ENCODE results near the gene SRSF10.

The SRSF10 gene

DNA sequence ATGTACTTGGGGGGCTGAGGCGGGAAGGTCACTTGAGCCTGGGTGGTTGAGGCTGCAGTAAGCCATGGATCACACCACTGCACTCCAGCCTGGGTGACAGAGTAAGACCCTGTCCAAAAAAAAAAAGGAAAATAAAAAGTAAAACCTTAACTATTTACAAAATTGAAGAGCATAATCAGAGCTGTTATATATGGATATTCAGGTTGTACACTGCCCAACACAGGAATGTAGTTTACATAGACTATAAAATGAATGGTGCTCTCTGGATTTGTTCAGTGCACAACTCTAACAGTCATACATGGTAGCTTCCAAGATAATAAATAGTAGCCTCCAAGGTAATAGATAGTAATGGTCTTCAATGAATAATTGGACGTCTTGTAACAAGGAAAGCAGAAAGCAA, 22.6 kb upstream of the SRSF10 start:
- Histone ChIP-seq H3K4me2 (ENCODE audit: low read depth, low read length, poor library complexity, severe bottlenecking) (no peak overlapping the region), H4K20me1 (ENCODE audit: low read depth, low read length) (no peaks in the 10 kb centered on the region), H3F3A (ENCODE audit: insufficient read depth) (no peaks in the 10 kb centered on the region), H3K9me2 (replicated peaks; ENCODE audit: insufficient read depth, low read length) (no peaks in the 10 kb centered on the region), H3K36me3 (ENCODE audit: low read length) (no peaks in the 10 kb centered on the region), H3K4me3 (ENCODE audit: insufficient read depth, low read length, poor library complexity, severe bottlenecking) (no peak overlapping the region), H3K9ac (ENCODE audit: low read length) (no peak overlapping the region), H3K79me2 (ENCODE audit: insufficient read depth, low read length) (no peaks in the 10 kb centered on the region), H3K9me3 (ENCODE audit: insufficient read depth, low read length) (no peaks in the 10 kb centered on the region), H3K27me3 (ENCODE audit: low read length) (no peaks in the 10 kb centered on the region), H3K27ac (ENCODE audit: low read depth, low read length) (no peak overlapping the region), H2AFZ (ENCODE audit: low read depth, low read length, severe bottlenecking) (no peak overlapping the region)
- no peak for TF ChIP-seq EZH2phosphoT487 (conservative IDR thresholded peaks at IDR 0.05; ENCODE audit: low read length)
- TF ChIP-seq, protein P1, sequence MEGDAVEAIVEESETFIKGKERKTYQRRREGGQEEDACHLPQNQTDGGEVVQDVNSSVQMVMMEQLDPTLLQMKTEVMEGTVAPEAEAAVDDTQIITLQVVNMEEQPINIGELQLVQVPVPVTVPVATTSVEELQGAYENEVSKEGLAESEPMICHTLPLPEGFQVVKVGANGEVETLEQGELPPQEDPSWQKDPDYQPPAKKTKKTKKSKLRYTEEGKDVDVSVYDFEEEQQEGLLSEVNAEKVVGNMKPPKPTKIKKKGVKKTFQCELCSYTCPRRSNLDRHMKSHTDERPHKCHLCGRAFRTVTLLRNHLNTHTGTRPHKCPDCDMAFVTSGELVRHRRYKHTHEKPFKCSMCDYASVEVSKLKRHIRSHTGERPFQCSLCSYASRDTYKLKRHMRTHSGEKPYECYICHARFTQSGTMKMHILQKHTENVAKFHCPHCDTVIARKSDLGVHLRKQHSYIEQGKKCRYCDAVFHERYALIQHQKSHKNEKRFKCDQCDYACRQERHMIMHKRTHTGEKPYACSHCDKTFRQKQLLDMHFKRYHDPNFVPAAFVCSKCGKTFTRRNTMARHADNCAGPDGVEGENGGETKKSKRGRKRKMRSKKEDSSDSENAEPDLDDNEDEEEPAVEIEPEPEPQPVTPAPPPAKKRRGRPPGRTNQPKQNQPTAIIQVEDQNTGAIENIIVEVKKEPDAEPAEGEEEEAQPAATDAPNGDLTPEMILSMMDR (IDR thresholded peaks at IDR 0.05; ENCODE audit: insufficient read depth, low read length, poor library complexity, severe bottlenecking), result no peak

DNA sequence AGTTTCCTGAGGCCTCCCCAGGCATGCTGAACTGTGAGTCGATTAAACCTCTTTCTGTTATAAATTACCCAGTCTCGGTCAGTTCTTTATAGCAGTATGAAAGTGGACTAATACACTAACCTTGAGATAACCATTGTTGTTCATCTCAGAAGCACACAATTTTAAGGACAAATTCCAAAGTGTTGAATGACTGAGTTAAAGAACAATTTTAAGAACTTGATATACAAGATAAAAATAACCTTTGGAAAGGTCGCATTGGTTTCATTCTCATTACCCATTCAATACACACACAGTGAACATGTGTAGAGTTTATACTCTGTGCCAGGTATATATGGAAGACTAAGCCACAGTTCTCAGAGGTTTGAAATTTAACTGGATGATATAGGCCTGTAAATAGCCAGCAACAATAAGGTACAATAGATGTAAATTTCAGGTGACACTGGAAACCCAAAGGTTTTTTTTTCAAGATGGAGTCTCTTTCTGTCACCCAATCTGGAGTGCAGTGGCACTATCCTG, 19.1 kb upstream of the SRSF10 start:
- Histone ChIP-seq H3K4me3 (ENCODE audit: insufficient read depth, low read length, poor library complexity, severe bottlenecking) (no peak overlapping the region), H3F3A (ENCODE audit: insufficient read depth) (no peaks in the 10 kb centered on the region), H4K20me1 (ENCODE audit: low read depth, low read length) (no peaks in the 10 kb centered on the region), H3K36me3 (ENCODE audit: low read length) (no peaks in the 10 kb centered on the region), H3K27ac (ENCODE audit: low read depth, low read length) (no peak overlapping the region), H3K27me3 (ENCODE audit: low read length) (no peaks in the 10 kb centered on the region), H3K9ac (ENCODE audit: low read length) (no peak overlapping the region), H3K79me2 (ENCODE audit: insufficient read depth, low read length) (no peaks in the 10 kb centered on the region), H3K4me2 (ENCODE audit: low read depth, low read length, poor library complexity, severe bottlenecking) (no peak overlapping the region), H3K9me3 (ENCODE audit: insufficient read depth, low read length) (no peaks in the 10 kb centered on the region), H3K9me2 (replicated peaks; ENCODE audit: insufficient read depth, low read length) (no peaks in the 10 kb centered on the region), H2AFZ (ENCODE audit: low read depth, low read length, severe bottlenecking) (no peak overlapping the region)
- TF ChIP-seq EZH2phosphoT487 (conservative IDR thresholded peaks at IDR 0.05; ENCODE audit: low read length), result no peak
- TF ChIP-seq, protein P1 (IDR thresholded peaks at IDR 0.05; ENCODE audit: insufficient read depth, low read length, poor library complexity, severe bottlenecking), result no peak

DNA sequence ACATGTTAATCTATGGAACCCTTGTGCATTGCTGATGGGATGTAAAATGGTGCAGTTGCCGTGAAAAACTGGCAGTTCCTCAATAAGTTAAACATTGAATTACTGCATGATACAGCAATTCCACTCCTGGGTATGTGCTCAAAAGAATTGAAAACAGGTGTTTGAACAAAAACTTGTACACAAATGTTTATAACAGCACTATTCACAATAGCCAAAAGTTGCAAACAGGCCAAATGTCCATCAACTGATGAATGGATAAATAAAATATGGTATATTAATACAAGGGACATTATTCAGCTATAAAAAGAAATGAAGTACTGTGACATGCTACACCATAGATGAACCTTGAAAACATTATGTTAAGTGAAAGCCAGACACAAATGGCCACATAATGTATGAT, 17.7 kb upstream of the SRSF10 start:
- no peak overlapping the region for H3K4me3 ChIP-seq (ENCODE audit: insufficient read depth, low read length, poor library complexity, severe bottlenecking)
- no peak overlapping the region for H2AFZ ChIP-seq (ENCODE audit: low read depth, low read length, severe bottlenecking)
- no peak for TF ChIP-seq EZH2phosphoT487 (conservative IDR thresholded peaks at IDR 0.05; ENCODE audit: low read length)
- TF ChIP-seq, protein P1 (IDR thresholded peaks at IDR 0.05; ENCODE audit: insufficient read depth, low read length, poor library complexity, severe bottlenecking), result no peak

More for the DNA sequence above, 17.7 kb upstream of the SRSF10 start:
- H4K20me1 ChIP-seq (ENCODE audit: low read depth, low read length), result no peaks in the 10 kb centered on the region
- no peak overlapping the region for H3K9ac ChIP-seq (ENCODE audit: low read length)
- H3K9me3 ChIP-seq (ENCODE audit: insufficient read depth, low read length), result no peaks in the 10 kb centered on the region
- H3K4me2 ChIP-seq (ENCODE audit: low read depth, low read length, poor library complexity, severe bottlenecking), result no peak overlapping the region
- no peaks in the 10 kb centered on the region for H3K36me3 ChIP-seq (ENCODE audit: low read length)
- H3K27ac ChIP-seq (ENCODE audit: low read depth, low read length), result no peak overlapping the region
- no peaks in the 10 kb centered on the region for H3K79me2 ChIP-seq (ENCODE audit: insufficient read depth, low read length)
- no peaks in the 10 kb centered on the region for H3K27me3 ChIP-seq (ENCODE audit: low read length)
- no peaks in the 10 kb centered on the region for H3K9me2 ChIP-seq (replicated peaks; ENCODE audit: insufficient read depth, low read length)
- H3F3A ChIP-seq (ENCODE audit: insufficient read depth), result no peaks in the 10 kb centered on the region

All from SU-DHL-6 (cell line).